BLaER1 treated with 17β-estradiol and CSF1 and Interleukin-3, amounts not matched to agents 10 nM and 100 nM (cell line): ENCODE results near the gene NLGN1.

Source experiments
- H3K27ac ChIP-seq, 11 experiments: shearing (Covaris generic); formaldehyde crosslinking; 2 replicates each; pipeline ENCODE4 v1.8.1; 2022
- H3K27me3 ChIP-seq, 11 experiments: shearing (Covaris generic); formaldehyde crosslinking; 2 replicates each; pipeline ENCODE4 v1.8.1; 2022
- H3K36me3 ChIP-seq, 11 experiments: shearing (Covaris generic); formaldehyde crosslinking; 2 replicates each; pipeline ENCODE4 v1.8.1; 2022
- H3K4me1 ChIP-seq, 10 experiments: shearing (Covaris generic); formaldehyde crosslinking; 2 replicates each; pipeline ENCODE4 v1.8.1; 2022
- H3K4me2 ChIP-seq, 11 experiments: shearing (Covaris generic); formaldehyde crosslinking; 2 replicates each; pipeline ENCODE4 v1.8.1; 2022
- H3K4me3 ChIP-seq, 10 experiments: shearing (Covaris generic); formaldehyde crosslinking; 2 replicates each; pipeline ENCODE4 v1.8.1; 2022
- H3K9ac ChIP-seq, 11 experiments: shearing (Covaris generic); formaldehyde crosslinking; 2 replicates each; pipeline ENCODE4 v1.8.1; 2022
- H3K9me3 ChIP-seq, 11 experiments: shearing (Covaris generic); formaldehyde crosslinking; replicated peaks in 1 of 11; 2 replicates each; pipeline ENCODE4 v1.8.1; 2022
- H4K20me1 ChIP-seq, 11 experiments: shearing (Covaris generic); formaldehyde crosslinking; 2 replicates each; pipeline ENCODE4 v1.8.1; 2022
- Cebpa-rat ChIP-seq, 11 experiments: shearing (Covaris generic); IDR thresholded peaks; 2 replicates each; pipeline ENCODE4 v1.8.1; 2022

The NLGN1 gene

DNA sequence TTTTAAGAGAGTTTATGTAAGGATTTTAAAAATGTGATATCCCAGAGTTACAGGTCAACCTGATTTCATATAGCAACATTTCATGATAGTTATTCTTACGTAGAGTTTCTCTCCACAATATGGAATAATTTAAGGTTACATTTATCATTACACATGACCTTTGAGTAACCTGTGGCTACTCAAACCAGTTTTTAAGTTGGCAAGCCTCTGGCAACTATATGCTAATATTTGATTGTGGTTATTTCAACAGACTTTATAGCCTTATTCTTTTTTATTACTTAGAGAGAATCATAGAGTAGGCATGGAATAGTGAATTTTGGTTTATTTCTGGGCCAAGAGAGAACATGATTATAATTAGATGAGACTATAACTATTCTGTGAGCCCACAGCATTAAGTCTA lies 504.9 kb downstream of the NLGN1 start:
- Histone ChIP-seq H4K20me1 (no peaks in the 10 kb centered on the region), H3K9ac (no peak overlapping the region), H3K27ac (no peak overlapping the region), H3K4me1 (no peaks in the 10 kb centered on the region), H3K27me3 (no peaks in the 10 kb centered on the region), H3K4me2 (no peak overlapping the region), H3K36me3 (no peaks in the 10 kb centered on the region), H3K4me3 (no peak overlapping the region), H3K9me3 (no peaks in the 10 kb centered on the region)
- TF ChIP-seq Cebpa-rat (IDR thresholded peaks at IDR 0.05) = no peak

DNA sequence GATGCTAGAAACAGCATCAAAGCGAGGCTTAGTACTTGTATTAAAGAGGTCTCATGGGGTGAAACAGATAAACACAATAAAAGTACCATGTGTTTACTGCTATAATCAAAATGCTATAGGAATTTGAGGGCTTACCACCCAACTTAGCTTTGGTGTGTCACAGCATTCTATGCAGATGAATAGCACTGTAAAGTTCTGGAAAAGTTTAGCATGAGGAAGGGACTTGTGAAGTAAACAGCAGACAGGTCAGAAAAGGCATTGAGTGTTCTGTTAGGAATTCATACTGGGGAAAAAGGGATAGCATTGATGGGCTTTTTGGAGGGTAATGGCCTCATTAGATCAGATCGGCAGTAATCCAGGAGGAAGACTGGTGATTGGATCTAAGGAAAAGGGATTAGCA lies 505.3 kb downstream of the NLGN1 start:
- Histone ChIP-seq H3K36me3 (no peaks in the 10 kb centered on the region), H3K9ac (no peak overlapping the region), H4K20me1 (no peaks in the 10 kb centered on the region), H3K9me3 (no peaks in the 10 kb centered on the region), H3K4me3 (no peak overlapping the region), H3K4me1 (no peaks in the 10 kb centered on the region), H3K27ac (no peak overlapping the region), H3K4me2 (no peak overlapping the region), H3K27me3 (no peaks in the 10 kb centered on the region)
- no peak for TF ChIP-seq Cebpa-rat (IDR thresholded peaks at IDR 0.05)

DNA sequence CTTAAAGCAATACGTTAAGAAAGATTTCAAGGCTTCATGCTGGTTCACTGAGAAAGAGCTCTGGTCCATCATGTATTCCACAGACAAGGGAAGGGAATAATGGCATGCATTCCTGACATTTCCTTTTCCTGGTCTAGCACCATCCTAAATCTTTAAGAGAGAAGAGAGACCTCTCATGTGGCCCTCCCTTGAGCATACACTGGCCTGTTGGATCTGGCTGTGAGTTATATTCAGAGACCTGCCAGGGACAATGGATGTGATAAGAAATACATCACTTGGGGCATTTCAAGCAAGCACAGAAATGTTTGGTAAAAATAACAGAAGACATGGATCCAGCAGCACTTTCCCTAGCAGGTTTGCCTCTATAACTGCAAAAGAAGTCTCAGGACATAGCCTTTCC lies 507.8 kb downstream of the NLGN1 start:
- no peaks in the 10 kb centered on the region for H3K9me3 ChIP-seq
- no peak overlapping the region for H3K9ac ChIP-seq
- H3K36me3 ChIP-seq = no peaks in the 10 kb centered on the region
- no peak overlapping the region for H3K4me3 ChIP-seq
- H3K27me3 ChIP-seq = no peaks in the 10 kb centered on the region
- no peaks in the 10 kb centered on the region for H3K4me1 ChIP-seq
- no peaks in the 10 kb centered on the region for H4K20me1 ChIP-seq
- no peak overlapping the region for H3K4me2 ChIP-seq
- TF ChIP-seq Cebpa-rat (IDR thresholded peaks at IDR 0.05) = no peak
- H3K27ac ChIP-seq = no peak overlapping the region

DNA sequence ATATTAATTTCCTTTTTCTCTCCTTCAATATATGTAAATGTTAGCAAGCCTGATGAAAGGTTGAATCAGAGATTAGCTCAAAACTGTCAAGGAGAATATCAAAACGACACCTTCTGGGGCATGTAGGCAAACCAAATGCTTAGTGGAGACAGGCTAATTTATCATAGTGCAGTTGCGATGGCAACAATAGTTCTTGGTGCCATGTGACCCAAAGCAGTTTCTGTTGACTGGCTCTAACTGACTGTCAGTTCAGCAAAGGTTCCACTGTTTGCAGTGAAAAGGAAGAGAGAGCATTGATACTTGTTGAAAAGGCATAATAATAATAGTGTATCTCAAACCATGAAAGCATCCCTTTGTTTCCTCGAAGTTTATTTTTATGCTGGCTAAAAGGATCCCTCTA lies 513.9 kb downstream of the NLGN1 start:
- Histone ChIP-seq H4K20me1 (no peaks in the 10 kb centered on the region), H3K9me3 (no peaks in the 10 kb centered on the region), H3K9ac (no peak overlapping the region), H3K4me1 (peaks cover 0 to 6% (median 0%) of the 10 kb centered on the region in 10 experiments; a peak in 3 of 20 replicates), H3K27me3 (no peaks in the 10 kb centered on the region), H3K4me2 (no peak overlapping the region), H3K27ac (no peak overlapping the region), H3K36me3 (no peaks in the 10 kb centered on the region), H3K4me3 (no peak overlapping the region)
- no peak for TF ChIP-seq Cebpa-rat (IDR thresholded peaks at IDR 0.05)

DNA sequence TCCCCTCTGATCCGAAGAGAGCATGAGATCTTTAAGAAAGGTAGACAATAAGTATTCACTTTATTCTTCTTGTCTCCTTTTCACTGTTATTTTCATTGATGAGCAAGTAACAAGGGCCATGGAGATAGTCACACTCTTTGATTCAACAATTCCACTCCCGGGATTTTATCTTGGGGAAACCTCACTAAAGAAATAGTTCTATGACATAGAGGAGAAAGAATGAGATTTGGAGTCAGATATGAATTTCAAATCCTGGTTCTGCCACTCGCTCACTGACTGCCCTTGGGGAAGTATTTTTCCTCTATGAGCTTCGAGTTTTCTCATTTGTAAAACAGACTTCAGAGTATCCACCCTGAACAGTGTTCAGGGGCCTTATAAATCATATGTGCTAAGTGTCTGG lies 514.6 kb downstream of the NLGN1 start:
- H3K4me2 ChIP-seq = no peak overlapping the region
- no peaks in the 10 kb centered on the region for H4K20me1 ChIP-seq
- no peaks in the 10 kb centered on the region for H3K27me3 ChIP-seq
- no peaks in the 10 kb centered on the region for H3K9me3 ChIP-seq
- no peak overlapping the region for H3K9ac ChIP-seq
- no peaks in the 10 kb centered on the region for H3K36me3 ChIP-seq
- no peak overlapping the region for H3K27ac ChIP-seq
- H3K4me3 ChIP-seq = no peak overlapping the region
- TF ChIP-seq Cebpa-rat (IDR thresholded peaks at IDR 0.05) = no peak
- H3K4me1 ChIP-seq = peaks cover 0 to 6% (median 0%) of the 10 kb centered on the region in 10 experiments; a peak in 5 of 20 replicates

DNA sequence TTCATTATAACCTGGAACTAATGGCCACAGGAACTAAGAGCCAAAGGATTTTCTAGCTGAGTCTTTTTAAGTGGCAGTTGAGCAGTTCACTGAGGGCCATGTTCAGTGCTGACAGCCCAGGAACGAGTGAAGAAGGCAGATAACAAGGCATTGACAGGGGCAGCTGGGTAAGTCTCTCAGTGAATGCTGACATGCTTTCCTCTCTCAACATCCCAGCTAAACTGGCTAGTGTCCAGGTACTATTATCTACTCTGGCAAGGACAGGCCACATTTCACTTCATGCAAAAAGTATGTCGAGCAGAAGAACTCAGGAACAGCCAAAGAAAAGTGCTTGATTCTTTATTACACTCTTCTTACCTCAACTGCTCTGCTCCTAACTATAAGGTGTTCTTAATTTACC lies 515.9 kb downstream of the NLGN1 start:
- no peak for TF ChIP-seq Cebpa-rat (IDR thresholded peaks at IDR 0.05)
- Histone ChIP-seq H3K27me3 (no peaks in the 10 kb centered on the region), H3K4me2 (no peak overlapping the region), H3K4me3 (no peak overlapping the region), H3K36me3 (no peaks in the 10 kb centered on the region), H3K4me1 (peaks cover 0 to 8% (median 0%) of the 10 kb centered on the region in 10 experiments; a peak in 5 of 20 replicates), H3K27ac (no peak overlapping the region), H3K9me3 (no peaks in the 10 kb centered on the region), H4K20me1 (no peaks in the 10 kb centered on the region), H3K9ac (no peak overlapping the region)

DNA sequence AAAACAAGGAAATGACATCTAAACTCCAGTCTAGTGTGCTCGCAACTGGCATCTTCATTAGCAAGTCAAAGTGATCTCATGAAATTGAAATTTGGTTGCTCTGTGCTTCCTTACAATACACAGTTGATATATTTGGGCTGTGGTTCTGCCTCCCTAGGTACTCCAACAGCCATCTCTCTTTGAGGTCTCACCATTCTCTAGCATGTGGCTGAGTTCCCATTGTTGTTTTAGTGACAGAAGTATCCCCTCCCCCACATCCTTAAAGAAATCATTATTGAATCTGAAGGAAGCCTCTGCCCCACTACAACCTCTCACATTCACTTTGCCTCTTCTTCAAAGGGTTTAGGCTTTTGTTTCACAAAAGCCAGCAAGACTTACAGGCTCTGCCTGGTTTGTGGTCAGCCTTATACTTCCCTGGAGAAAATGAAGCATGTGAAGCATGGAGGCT lies 516.5 kb downstream of the NLGN1 start:
- Histone ChIP-seq H3K27ac (no peak overlapping the region), H3K27me3 (no peaks in the 10 kb centered on the region)
- no peak for TF ChIP-seq Cebpa-rat (IDR thresholded peaks at IDR 0.05)

DNA sequence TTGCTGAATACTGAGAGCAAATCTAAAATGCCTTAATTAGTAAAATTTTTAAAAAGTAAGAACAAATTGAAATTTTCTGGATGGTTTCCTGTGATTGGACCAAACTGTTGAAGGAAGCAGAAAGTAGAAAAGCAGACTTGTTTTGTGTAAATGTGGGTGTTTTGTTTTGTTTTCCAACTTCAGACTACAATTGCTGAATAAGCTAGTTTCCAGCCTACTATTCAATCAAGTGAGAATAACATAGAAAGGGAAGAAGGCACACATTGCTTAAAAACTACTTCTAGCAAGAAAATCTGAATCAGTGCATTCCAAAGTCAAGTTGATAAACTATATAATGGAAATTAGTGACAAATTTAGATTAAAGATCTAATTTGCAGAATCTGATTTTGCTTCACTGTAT lies 519.3 kb downstream of the NLGN1 start:
- Histone ChIP-seq H3K4me2 (no peak overlapping the region), H3K27ac (no peak overlapping the region)

More for the DNA sequence above, 516.5 kb downstream of the NLGN1 start:
- peaks cover 0 to 8% (median 0%) of the 10 kb centered on the region in 10 experiments; a peak in 5 of 20 replicates for H3K4me1 ChIP-seq
- H3K9me3 ChIP-seq = no peaks in the 10 kb centered on the region
- H3K36me3 ChIP-seq = no peaks in the 10 kb centered on the region
- no peak overlapping the region for H3K4me3 ChIP-seq
- H3K4me2 ChIP-seq = peak overlapping the region in 2 of 11 experiments; percentile 17 to 18; a peak in 2 of 22 replicates
- H4K20me1 ChIP-seq = no peaks in the 10 kb centered on the region
- no peak overlapping the region for H3K9ac ChIP-seq

DNA sequence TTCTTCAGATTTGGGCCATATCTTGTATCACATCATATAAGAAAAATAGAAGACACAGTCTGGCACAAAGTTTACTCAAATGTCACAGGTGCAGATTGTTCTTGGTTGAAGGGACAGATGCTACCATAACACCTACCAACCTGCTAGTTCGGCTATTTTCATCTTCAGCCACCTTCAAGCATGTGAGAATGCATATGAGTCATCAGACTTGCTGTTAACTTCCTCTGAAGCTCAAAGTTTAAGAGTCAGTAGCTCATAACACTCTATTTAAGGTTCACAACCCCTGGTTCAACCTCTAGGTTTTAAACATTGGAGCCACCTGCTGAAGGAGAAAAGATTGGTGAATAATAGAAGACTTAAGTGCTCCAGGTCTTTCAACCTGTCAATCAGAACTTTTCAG lies 522.8 kb downstream of the NLGN1 start:
- H4K20me1 ChIP-seq = no peaks in the 10 kb centered on the region
- no peak overlapping the region for H3K27ac ChIP-seq
- H3K9ac ChIP-seq = no peak overlapping the region
- no peak for TF ChIP-seq Cebpa-rat (IDR thresholded peaks at IDR 0.05)
- H3K36me3 ChIP-seq = no peaks in the 10 kb centered on the region
- H3K27me3 ChIP-seq = no peaks in the 10 kb centered on the region
- H3K9me3 ChIP-seq = no peaks in the 10 kb centered on the region
- no peak overlapping the region for H3K4me2 ChIP-seq
- peaks cover 0 to 12% (median 0%) of the 10 kb centered on the region in 10 experiments; a peak in 3 of 20 replicates for H3K4me1 ChIP-seq
- H3K4me3 ChIP-seq = no peak overlapping the region

More for the DNA sequence above, 519.3 kb downstream of the NLGN1 start:
- Histone ChIP-seq H3K9me3 (no peaks in the 10 kb centered on the region), H4K20me1 (no peaks in the 10 kb centered on the region), H3K4me3 (no peak overlapping the region), H3K4me1 (peaks cover 0 to 12% (median 0%) of the 10 kb centered on the region in 10 experiments; a peak in 6 of 20 replicates), H3K27me3 (no peaks in the 10 kb centered on the region), H3K36me3 (no peaks in the 10 kb centered on the region), H3K9ac (no peak overlapping the region)
- no peak for TF ChIP-seq Cebpa-rat (IDR thresholded peaks at IDR 0.05)

DNA sequence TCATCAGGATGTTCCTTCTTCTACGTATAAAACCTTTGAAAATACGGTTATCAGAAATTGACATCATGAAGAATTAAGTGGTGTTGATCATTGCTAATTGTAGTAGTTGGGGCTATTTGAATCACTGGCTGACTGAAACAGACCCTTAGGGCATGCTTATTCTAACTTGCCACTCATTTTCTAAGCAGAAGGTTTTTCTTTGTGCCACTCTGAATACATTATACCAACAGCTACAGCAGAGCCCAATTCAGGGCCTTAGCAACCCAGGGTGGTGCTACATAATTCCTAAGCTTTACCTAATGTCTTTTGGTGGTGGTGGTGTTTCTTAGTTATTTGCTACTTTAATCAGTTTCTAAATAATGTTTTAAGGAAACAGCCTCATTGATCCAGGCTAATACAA lies 524.2 kb downstream of the NLGN1 start:
- no peak overlapping the region for H3K9ac ChIP-seq
- H4K20me1 ChIP-seq = no peaks in the 10 kb centered on the region
- H3K9me3 ChIP-seq = no peaks in the 10 kb centered on the region
- no peak overlapping the region for H3K27ac ChIP-seq
- no peaks in the 10 kb centered on the region for H3K27me3 ChIP-seq
- no peak for TF ChIP-seq Cebpa-rat (IDR thresholded peaks at IDR 0.05)
- H3K4me3 ChIP-seq = no peak overlapping the region
- H3K36me3 ChIP-seq = no peaks in the 10 kb centered on the region
- peaks cover 0 to 9% (median 0%) of the 10 kb centered on the region in 10 experiments; a peak in 3 of 20 replicates for H3K4me1 ChIP-seq
- no peak overlapping the region for H3K4me2 ChIP-seq
